ENCODE results near the gene AHRR. TPM values are rescaled to one million over a fixed set of nuclear protein-coding genes. Genes with fewer than 3 reads are reported as not detected.
"Not testable (repeated sequence)": the region's sequence is repeated elsewhere in the genome, so short reads cannot be mapped to it uniquely, and the experiment has no call there.

The AHRR gene
- total RNA-seq, 2 donors from 2014 or later = 1.9 to 2.1 TPM

- H3K9me3 ChIP-seq = no peaks in the 10 kb centered on the region
- H3K27ac ChIP-seq = peak overlapping the region; percentile 45
- no peaks in the 10 kb centered on the region for H3K36me3 ChIP-seq
- TF ChIP-seq, protein P1, sequence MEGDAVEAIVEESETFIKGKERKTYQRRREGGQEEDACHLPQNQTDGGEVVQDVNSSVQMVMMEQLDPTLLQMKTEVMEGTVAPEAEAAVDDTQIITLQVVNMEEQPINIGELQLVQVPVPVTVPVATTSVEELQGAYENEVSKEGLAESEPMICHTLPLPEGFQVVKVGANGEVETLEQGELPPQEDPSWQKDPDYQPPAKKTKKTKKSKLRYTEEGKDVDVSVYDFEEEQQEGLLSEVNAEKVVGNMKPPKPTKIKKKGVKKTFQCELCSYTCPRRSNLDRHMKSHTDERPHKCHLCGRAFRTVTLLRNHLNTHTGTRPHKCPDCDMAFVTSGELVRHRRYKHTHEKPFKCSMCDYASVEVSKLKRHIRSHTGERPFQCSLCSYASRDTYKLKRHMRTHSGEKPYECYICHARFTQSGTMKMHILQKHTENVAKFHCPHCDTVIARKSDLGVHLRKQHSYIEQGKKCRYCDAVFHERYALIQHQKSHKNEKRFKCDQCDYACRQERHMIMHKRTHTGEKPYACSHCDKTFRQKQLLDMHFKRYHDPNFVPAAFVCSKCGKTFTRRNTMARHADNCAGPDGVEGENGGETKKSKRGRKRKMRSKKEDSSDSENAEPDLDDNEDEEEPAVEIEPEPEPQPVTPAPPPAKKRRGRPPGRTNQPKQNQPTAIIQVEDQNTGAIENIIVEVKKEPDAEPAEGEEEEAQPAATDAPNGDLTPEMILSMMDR (IDR thresholded peaks at IDR 0.05) = no peak
- H3K4me1 ChIP-seq = no peaks in the 10 kb centered on the region
- intact Hi-C loops (cut with DNase I) = no loop called here
- DNase-seq = peak; percentile 13
- no peak overlapping the region for H3K9ac ChIP-seq (ENCODE audit: low read depth in 2 of 2, low read length in 2 of 2)
- no peak overlapping the region for H3K4me3 ChIP-seq
- peaks cover 9% of the 10 kb centered on the region for H3K27me3 ChIP-seq
Observed at GRCh38 chr5:400282-401145, 79.0 kb downstream of the AHRR start.

- Histone ChIP-seq H3K9me3 (no peaks in the 10 kb centered on the region), H3K27me3 (peaks cover 9% of the 10 kb centered on the region), H3K36me3 (no peaks in the 10 kb centered on the region), H3K4me3 (no peak overlapping the region), H3K9ac (ENCODE audit: low read depth in 2 of 2, low read length in 2 of 2) (no peak overlapping the region), H3K4me1 (no peaks in the 10 kb centered on the region), H3K27ac (no peak overlapping the region)
- intact Hi-C loops (cut with DNase I) = no loop called here
- TF ChIP-seq, protein P1 (IDR thresholded peaks at IDR 0.05) = no peak
- no peak for DNase-seq
Observed at GRCh38 chr5:401146-402034, 79.9 kb downstream of the AHRR start.

- H3K27ac ChIP-seq = not testable (repeated sequence)
Observed at GRCh38 chr5:402219-402614, 80.7 kb downstream of the AHRR start.

GRCh38 chr5:402615-403359, 81.3 kb downstream of the AHRR start:
- Histone ChIP-seq H3K9ac (ENCODE audit: low read depth in 2 of 2, low read length in 2 of 2) (no peak overlapping the region), H3K27me3 (peaks cover 9% of the 10 kb centered on the region), H3K4me1 (no peaks in the 10 kb centered on the region), H3K27ac (no peak overlapping the region), H3K4me3 (no peak overlapping the region), H3K36me3 (no peaks in the 10 kb centered on the region), H3K9me3 (no peaks in the 10 kb centered on the region)
- intact Hi-C loops (cut with DNase I) = no loop called here
- no peak for DNase-seq
- TF ChIP-seq, protein P1 (IDR thresholded peaks at IDR 0.05) = no peak

More at GRCh38 chr5:402219-402614, 80.7 kb downstream of the AHRR start:
- H3K9ac ChIP-seq (ENCODE audit: low read depth in 2 of 2, low read length in 2 of 2); intact Hi-C loops (cut with DNase I); H3K4me1 ChIP-seq; H3K36me3 ChIP-seq; H3K9me3 ChIP-seq; H3K27me3 ChIP-seq; DNase-seq; H3K4me3 ChIP-seq: not testable (repeated sequence)

DNA sequence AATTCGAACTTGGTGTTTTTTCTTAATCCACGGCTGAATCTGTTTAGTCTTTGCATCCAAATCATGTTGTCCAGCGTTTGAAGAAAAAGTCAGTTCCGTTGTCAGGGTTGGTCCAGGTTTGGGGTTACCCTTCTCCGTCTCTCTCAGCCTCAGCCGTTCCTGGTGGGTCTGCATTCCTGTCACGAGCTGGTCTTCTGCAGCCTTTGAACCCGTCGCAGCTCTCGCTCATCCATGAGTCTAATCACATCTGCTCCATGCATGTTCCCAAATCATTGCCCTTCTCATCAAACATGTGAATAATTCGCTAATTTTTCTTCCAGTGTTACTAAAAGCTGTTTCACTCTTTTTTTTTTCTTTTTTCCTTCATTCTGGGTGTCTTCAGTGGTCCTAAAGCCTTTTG, 82.5 kb downstream of the AHRR start:
- no peak overlapping the region for H3K27ac ChIP-seq
- H3K4me3 ChIP-seq = no peak overlapping the region
- H3K9ac ChIP-seq (ENCODE audit: low read depth in 2 of 2, low read length in 2 of 2) = no peak overlapping the region
- no peaks in the 10 kb centered on the region for H3K4me1 ChIP-seq
- TF ChIP-seq, protein P1 (IDR thresholded peaks at IDR 0.05) = no peak
- H3K9me3 ChIP-seq = no peaks in the 10 kb centered on the region
- H3K27me3 ChIP-seq = peaks cover 9% of the 10 kb centered on the region
- intact Hi-C loops (cut with DNase I) = no loop called here
- DNase-seq = no peak
- H3K36me3 ChIP-seq = no peaks in the 10 kb centered on the region

Measured in colonic mucosa (tissue), 4 donors.